Mesenchymal stem cell (in vitro differentiated cells and primary cell): ENCODE measurements around the gene TFF2.

Source experiments
- DNase-seq: peaks from one replicate; pipeline ENCODE4 v3.0.0-alpha.2; 2013
- H2AFZ ChIP-seq: one replicate; pipeline ENCODE4 v1.6.1; 2013; ENCODE audit warnings: low read depth, mild to moderate bottlenecking, control low read depth, inconsistent platforms, low read length, moderate library complexity
- H2AK5ac ChIP-seq: 2 replicates; pipeline ENCODE4 v1.6.1; 2013; ENCODE audit warnings: low read length, moderate library complexity, mild to moderate bottlenecking, inconsistent platforms; ENCODE audit not compliant: severe bottlenecking
- H2BK120ac ChIP-seq: one replicate; pipeline ENCODE4 v1.6.1; 2013; ENCODE audit warnings: low read depth, mild to moderate bottlenecking, inconsistent platforms, low read length, moderate library complexity
- H2BK12ac ChIP-seq, 2 experiments: one replicate each; pipeline ENCODE4 v1.6.1; 2013; ENCODE audit warnings: inconsistent platforms in 2 of 2, low read length in 2 of 2, mild to moderate bottlenecking in 2 of 2, moderate library complexity in 2 of 2, control low read depth in 1 of 2
- H2BK15ac ChIP-seq: one replicate; pipeline ENCODE4 v1.6.1; 2013; ENCODE audit warnings: mild to moderate bottlenecking, low read depth, inconsistent platforms; ENCODE audit not compliant: poor library complexity, severe bottlenecking
- H2BK5ac ChIP-seq: 2 replicates; pipeline ENCODE4 v1.6.1; 2013; ENCODE audit warnings: low read depth, mild to moderate bottlenecking, low read length, control low read depth, inconsistent platforms; ENCODE audit not compliant: poor library complexity, severe bottlenecking
- H3K14ac ChIP-seq, 2 experiments: one replicate each; pipeline ENCODE4 v1.6.1; 2013; ENCODE audit warnings: inconsistent platforms in 2 of 2, low read length in 2 of 2, control low read depth in 1 of 2, mild to moderate bottlenecking in 1 of 2, moderate library complexity in 1 of 2
- H3K18ac ChIP-seq, 2 experiments: one replicate each; pipeline ENCODE4 v1.6.1; 2013; ENCODE audit warnings: inconsistent platforms in 2 of 2, low read length in 2 of 2, control low read depth in 1 of 2, low read depth in 1 of 2, mild to moderate bottlenecking in 1 of 2
- H3K23ac ChIP-seq, 2 experiments: one replicate each; pipeline ENCODE4 v1.6.1; 2013; ENCODE audit warnings: inconsistent platforms in 2 of 2, low read length in 2 of 2, mild to moderate bottlenecking in 2 of 2, moderate library complexity in 2 of 2, control low read depth in 1 of 2
- H3K27ac ChIP-seq: 2 replicates; pipeline ENCODE4 v1.5.1; 2013; ENCODE audit warnings: mild to moderate bottlenecking, moderate library complexity, low read length, control low read depth, inconsistent platforms; ENCODE audit not compliant: poor library complexity, severe bottlenecking
- H3K27me3 ChIP-seq, 2 experiments: 2 replicates each; pipeline versions ENCODE4 v1.6.1 to v1.7.0; 2013; ENCODE audit warnings: low read length in 2 of 2, mild to moderate bottlenecking in 2 of 2, moderate library complexity in 2 of 2, control low read depth in 1 of 2, inconsistent platforms in 1 of 2; ENCODE audit not compliant: control insufficient read depth in 1 of 2, insufficient read depth in 1 of 2
- H3K36me3 ChIP-seq, 2 experiments: 2 replicates each; pipeline versions ENCODE4 v1.6.1 to v1.7.0; 2013; ENCODE audit warnings: low read length in 2 of 2, control low read depth in 1 of 2, inconsistent platforms in 1 of 2, low read depth in 1 of 2, mild to moderate bottlenecking in 1 of 2; ENCODE audit not compliant: insufficient read depth in 2 of 2, control insufficient read depth in 1 of 2
- H3K4ac ChIP-seq, 2 experiments: one replicate each; pipeline ENCODE4 v1.6.1; 2013; ENCODE audit warnings: inconsistent platforms in 2 of 2, low read length in 2 of 2, mild to moderate bottlenecking in 2 of 2, moderate library complexity in 2 of 2, control low read depth in 1 of 2, low read depth in 1 of 2
- H3K4me1 ChIP-seq: 2 replicates; pipeline ENCODE4 v1.6.1; 2013; ENCODE audit warnings: low read depth, low read length, control low read depth; ENCODE audit not compliant: control insufficient read depth, insufficient read depth
- H3K4me2 ChIP-seq: 2 replicates; pipeline ENCODE4 v1.6.1; 2013; ENCODE audit warnings: low read length, mild to moderate bottlenecking, inconsistent platforms; ENCODE audit not compliant: poor library complexity, severe bottlenecking
- H3K4me3 ChIP-seq, 2 experiments: 2 replicates each; pipeline versions ENCODE4 v1.5.1 to v1.7.0; 2013; ENCODE audit warnings: low read length in 2 of 2, mild to moderate bottlenecking in 2 of 2, control low read depth in 1 of 2, low read depth in 1 of 2; ENCODE audit not compliant: insufficient read depth in 1 of 2
- H3K79me1 ChIP-seq: replicated peaks from 2 replicates; pipeline ENCODE4 v1.6.1; 2013; ENCODE audit warnings: mild to moderate bottlenecking, control low read depth, low read length, inconsistent platforms; ENCODE audit not compliant: poor library complexity, severe bottlenecking
- H3K9ac ChIP-seq: 2 replicates; pipeline ENCODE4 v1.7.0; 2013; ENCODE audit warnings: mild to moderate bottlenecking, low read length, moderate library complexity
- H3K9me3 ChIP-seq: 2 replicates; pipeline ENCODE4 v1.7.0; 2013; ENCODE audit warnings: mild to moderate bottlenecking, low read length; ENCODE audit not compliant: control insufficient read depth
- H4K8ac ChIP-seq: one replicate; pipeline ENCODE4 v1.6.1; 2013; ENCODE audit warnings: inconsistent platforms, mild to moderate bottlenecking, low read length, moderate library complexity
- H4K91ac ChIP-seq: one replicate; pipeline ENCODE4 v1.6.1; 2013; ENCODE audit warnings: mild to moderate bottlenecking, low read length, inconsistent platforms
- WGBS: methylation state at CpG from one replicate; pipeline ENCODE4 v1.1.7; 2013; ENCODE audit warnings: mixed read lengths; 5-methylcytosine and 5-hydroxymethylcytosine counted together

TFF2 gene

DNA sequence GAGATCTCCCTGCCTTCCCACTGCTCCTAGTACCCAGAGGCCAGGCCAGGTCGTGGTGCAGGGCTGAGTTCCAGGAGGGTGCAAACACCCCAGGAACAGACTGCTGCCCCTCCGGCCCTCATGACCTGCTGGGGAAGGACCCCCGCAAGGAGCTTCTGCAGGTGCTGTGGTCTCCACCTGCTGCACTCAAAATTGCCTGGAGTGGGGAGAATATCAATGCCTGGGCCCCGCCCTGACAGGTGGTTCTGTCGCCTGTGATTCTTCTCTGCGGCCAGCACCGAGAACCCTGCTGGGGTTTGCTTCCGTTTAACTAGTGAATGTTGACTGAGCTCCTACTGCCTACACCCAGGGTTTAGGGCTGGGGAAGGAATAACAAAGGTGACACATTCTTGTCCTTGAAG lies 33.5 kb downstream of the TFF2 start:
- peaks cover 0 to 58% of the 10 kb centered on the region in 2 experiments for H3K27me3 ChIP-seq
- H3K4me2 ChIP-seq: no peak overlapping the region
- H3K79me1 ChIP-seq: peaks cover 1% of the 10 kb centered on the region
- no peak overlapping the region for H2BK15ac ChIP-seq
- no peak overlapping the region for H3K27ac ChIP-seq
- H3K4me3 ChIP-seq: no peak overlapping the region
- no peak overlapping the region for H3K9ac ChIP-seq
- 51% methylated on average over 8 of the region's 8 CpGs for WGBS
- H3K4ac ChIP-seq: no peak overlapping the region
- H4K91ac ChIP-seq: no peak overlapping the region
- H2BK5ac ChIP-seq: no peak overlapping the region
- H2BK120ac ChIP-seq: no peak overlapping the region
- no peak for DNase-seq
- H3K9me3 ChIP-seq: no peaks in the 10 kb centered on the region
- H3K18ac ChIP-seq: no peak overlapping the region
- H4K8ac ChIP-seq: no peak overlapping the region
- no peak overlapping the region for H2AFZ ChIP-seq
- H3K14ac ChIP-seq: no peak overlapping the region
- peaks cover 0 to 8% of the 10 kb centered on the region in 2 experiments for H3K36me3 ChIP-seq
- H3K23ac ChIP-seq: no peak overlapping the region
- H2BK12ac ChIP-seq: no peak overlapping the region
- peaks cover 61% of the 10 kb centered on the region for H3K4me1 ChIP-seq
- H2AK5ac ChIP-seq: peak overlapping the region; percentile 92

GRCh38 chr21:42316891-42317290 lies 33.9 kb downstream of the TFF2 start:
- H3K4me3 ChIP-seq: no peak overlapping the region
- no peak overlapping the region for H3K14ac ChIP-seq
- H3K9ac ChIP-seq: no peak overlapping the region
- no peak overlapping the region for H4K91ac ChIP-seq
- H2AFZ ChIP-seq: no peak overlapping the region
- H3K36me3 ChIP-seq: peaks cover 0 to 8% of the 10 kb centered on the region in 2 experiments
- 71% methylated on average over 15 of the region's 16 CpGs for WGBS
- peak overlapping the region; percentile 76 for H3K27ac ChIP-seq
- no peak overlapping the region for H2BK12ac ChIP-seq
- H3K79me1 ChIP-seq: peaks cover 1% of the 10 kb centered on the region
- no peak overlapping the region for H2BK120ac ChIP-seq
- H3K27me3 ChIP-seq: peaks cover 0 to 59% of the 10 kb centered on the region in 2 experiments
- no peak overlapping the region for H3K18ac ChIP-seq
- peak overlapping the region; percentile 92 for H2AK5ac ChIP-seq
- H2BK5ac ChIP-seq: no peak overlapping the region
- H3K4ac ChIP-seq: no peak overlapping the region
- H3K4me2 ChIP-seq: no peak overlapping the region
- peak overlapping the region in 1 of 2 experiments; percentile 36 for H3K23ac ChIP-seq
- H3K9me3 ChIP-seq: no peaks in the 10 kb centered on the region
- peaks cover 64% of the 10 kb centered on the region for H3K4me1 ChIP-seq
- DNase-seq: no peak
- H2BK15ac ChIP-seq: no peak overlapping the region
- no peak overlapping the region for H4K8ac ChIP-seq

DNA sequence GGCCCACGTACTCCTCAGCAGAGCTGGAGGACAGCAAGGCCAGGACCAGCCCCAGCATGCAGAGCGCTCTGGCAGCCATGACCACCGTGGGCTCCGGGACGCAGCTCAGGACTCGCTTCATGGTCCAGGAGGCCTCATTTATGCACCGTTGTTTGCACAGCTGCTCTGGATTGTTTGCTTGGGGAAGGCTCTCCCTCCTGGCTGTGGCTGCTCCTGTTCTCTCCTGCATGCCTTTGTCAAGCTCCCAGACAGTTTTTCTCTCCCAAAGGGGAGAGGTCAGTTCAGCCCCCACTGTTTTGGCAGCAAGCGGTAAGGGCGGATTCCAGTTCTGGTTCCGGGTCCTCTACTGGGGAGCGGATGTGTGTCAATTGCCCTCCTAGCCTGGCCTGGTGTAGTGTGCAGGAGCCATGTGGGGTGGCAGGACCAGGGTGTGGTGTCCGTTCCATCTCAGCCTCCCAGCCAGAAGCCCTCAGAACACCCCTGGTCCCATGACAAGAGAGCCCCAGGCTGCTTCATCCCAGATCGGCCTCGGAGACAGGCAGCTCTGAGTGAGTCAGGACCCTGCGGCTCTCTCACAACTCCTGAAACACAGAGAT lies 35.4 kb downstream of the TFF2 start, which contains the start of gene TFF3:
TSS of gene TFF3 (minus strand) at position 114 of the 596 bp plus-strand sequence. CDS start at position 79, 35 bp downstream.
- Histone ChIP-seq H4K91ac (no peak within 1 kb of the TSS), H2AK5ac (peak within 1 kb of the TSS; percentile 91), H3K4me1 (peaks cover 60% of the 10 kb centered on the region), H3K9me3 (no peaks in the 10 kb centered on the region), H2BK15ac (no peak within 1 kb of the TSS), H3K9ac (no peak within 1 kb of the TSS), H3K18ac (no peak within 1 kb of the TSS), H3K79me1 (peaks cover 1% of the 10 kb centered on the region), H3K27ac (peak within 1 kb of the TSS; percentile 97), H2AFZ (no peak within 1 kb of the TSS), H2BK5ac (peak within 1 kb of the TSS; percentile 85), H2BK12ac (no peak within 1 kb of the TSS), H3K4me2 (peak within 1 kb of the TSS; percentile 10), H3K23ac (no peak within 1 kb of the TSS), H3K4ac (no peak within 1 kb of the TSS), H3K4me3 (no peak within 1 kb of the TSS), H3K14ac (no peak within 1 kb of the TSS), H3K27me3 (peaks cover 0 to 73% of the 10 kb centered on the region in 2 experiments), H4K8ac (no peak within 1 kb of the TSS), H3K36me3 (peaks cover 0 to 8% of the 10 kb centered on the region in 2 experiments), H2BK120ac (no peak within 1 kb of the TSS)
- DNase-seq: no peak
- 79% methylated on average over 12 of the region's 15 CpGs for WGBS

DNA sequence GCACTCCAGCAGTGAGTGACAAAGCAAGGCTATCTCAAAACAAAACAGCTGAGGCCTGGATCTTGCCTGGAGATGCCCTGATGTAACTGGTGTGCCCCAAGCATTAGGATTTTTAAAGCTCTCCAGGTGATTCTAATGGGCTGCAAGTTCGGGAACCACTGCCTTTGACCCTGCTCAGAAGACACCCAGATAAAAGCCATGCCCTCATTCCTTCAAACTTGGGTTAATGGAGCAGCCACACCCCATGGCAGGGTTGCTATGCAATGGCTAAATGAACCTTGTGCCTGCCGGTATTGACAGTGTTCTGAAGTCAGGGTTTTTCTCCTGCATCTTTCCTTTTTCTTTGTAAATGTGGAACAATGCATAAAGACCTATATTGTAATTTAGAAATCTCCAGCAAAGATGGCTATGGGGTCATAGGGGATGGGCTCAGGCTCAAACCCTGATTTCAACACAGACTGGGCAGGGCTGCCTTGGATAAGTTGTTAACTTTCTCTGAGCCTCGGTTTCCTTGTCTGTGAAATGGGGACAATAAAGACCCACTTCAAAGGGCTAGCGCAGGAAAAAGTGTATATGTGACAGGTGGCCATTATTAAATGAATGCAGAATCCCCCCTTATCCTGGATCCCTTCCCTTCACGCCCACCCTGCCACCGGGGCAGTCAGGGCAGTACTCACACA lies 36.0 kb downstream of the TFF2 start:
- no peak overlapping the region for H4K91ac ChIP-seq
- no peak for DNase-seq
- H3K36me3 ChIP-seq: peaks cover 0 to 8% of the 10 kb centered on the region in 2 experiments
- no peak overlapping the region for H2BK120ac ChIP-seq
- H3K79me1 ChIP-seq: peaks cover 1% of the 10 kb centered on the region
- H3K4ac ChIP-seq: no peak overlapping the region
- no peak overlapping the region for H2AFZ ChIP-seq
- H3K18ac ChIP-seq: no peak overlapping the region
- H3K4me3 ChIP-seq: no peak overlapping the region
- H2BK5ac ChIP-seq: no peak overlapping the region
- no peak overlapping the region for H2BK15ac ChIP-seq
- H3K27me3 ChIP-seq: peaks cover 0 to 73% of the 10 kb centered on the region in 2 experiments
- no peak overlapping the region for H3K9ac ChIP-seq
- no peak overlapping the region for H3K23ac ChIP-seq
- H2AK5ac ChIP-seq: peak overlapping the region; percentile 91
- WGBS: 83% methylated on average over 5 of the region's 6 CpGs
- peak overlapping the region; percentile 97 for H3K27ac ChIP-seq
- no peak overlapping the region for H3K4me2 ChIP-seq
- H3K4me1 ChIP-seq: peaks cover 56% of the 10 kb centered on the region
- no peaks in the 10 kb centered on the region for H3K9me3 ChIP-seq
- H3K14ac ChIP-seq: no peak overlapping the region
- H4K8ac ChIP-seq: no peak overlapping the region
- no peak overlapping the region for H2BK12ac ChIP-seq
